NCI-H2107 treated with DMSO at 0.1 percent for 48 hours (cell line): ENCODE data around the gene FGGY.
"Not testable (repeated sequence)": the region's sequence is repeated elsewhere in the genome, so short reads cannot be mapped to it uniquely, and the experiment has no call there.

Source experiments
- DNase-seq: peaks from one replicate; lab custom pipeline; 2025; ENCODE audit not compliant: unreplicated experiment; lab: John Stamatoyannopoulos, UW

The FGGY gene

DNA sequence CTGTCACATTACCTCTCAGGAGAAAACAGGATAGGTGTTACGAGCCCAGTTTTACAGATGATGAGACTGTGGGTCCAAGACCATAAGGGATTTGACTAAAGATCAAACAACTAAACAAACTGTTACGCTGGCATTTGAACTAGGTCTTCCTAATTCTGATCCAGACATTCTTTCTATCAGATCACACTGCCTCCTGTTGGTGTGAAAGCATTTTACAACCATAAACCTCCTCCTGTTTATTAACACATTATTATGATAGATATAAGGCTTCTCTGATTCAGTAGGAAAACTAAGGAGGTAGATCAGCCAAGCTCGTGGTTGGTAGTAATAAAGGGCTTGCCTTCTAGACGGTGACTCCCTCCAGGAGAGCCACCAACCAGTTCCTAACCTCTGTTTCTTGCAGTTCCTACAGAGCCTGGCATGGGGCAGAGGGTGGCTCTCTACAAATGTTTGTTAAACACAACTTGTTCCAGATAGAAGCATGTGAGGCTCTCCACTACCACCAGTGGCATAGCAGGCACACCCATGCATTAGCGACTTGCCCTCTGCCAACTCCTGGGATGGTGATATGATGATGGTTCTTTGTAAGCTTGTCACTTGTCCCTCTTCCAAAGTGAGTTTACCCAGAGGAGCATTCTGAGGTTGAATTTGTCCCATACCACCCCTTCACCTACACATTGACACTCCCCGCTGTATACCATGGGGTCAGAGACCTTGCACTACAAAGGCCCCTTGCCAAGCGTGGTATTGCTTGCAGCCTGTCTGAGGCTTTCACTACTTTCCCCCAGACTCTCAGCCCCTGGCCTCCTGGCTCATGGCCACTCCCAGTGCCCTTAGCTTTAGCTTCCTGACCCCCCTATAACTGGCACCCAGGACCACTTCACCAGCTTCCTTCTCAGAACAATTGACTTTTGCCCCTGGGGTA is 421.4 kb downstream of the FGGY start:
- no peak for DNase-seq

- DNase-seq = no peak
Observed at GRCh38 chr1:59718989-59719360, 422.1 kb downstream of the FGGY start.

DNA sequence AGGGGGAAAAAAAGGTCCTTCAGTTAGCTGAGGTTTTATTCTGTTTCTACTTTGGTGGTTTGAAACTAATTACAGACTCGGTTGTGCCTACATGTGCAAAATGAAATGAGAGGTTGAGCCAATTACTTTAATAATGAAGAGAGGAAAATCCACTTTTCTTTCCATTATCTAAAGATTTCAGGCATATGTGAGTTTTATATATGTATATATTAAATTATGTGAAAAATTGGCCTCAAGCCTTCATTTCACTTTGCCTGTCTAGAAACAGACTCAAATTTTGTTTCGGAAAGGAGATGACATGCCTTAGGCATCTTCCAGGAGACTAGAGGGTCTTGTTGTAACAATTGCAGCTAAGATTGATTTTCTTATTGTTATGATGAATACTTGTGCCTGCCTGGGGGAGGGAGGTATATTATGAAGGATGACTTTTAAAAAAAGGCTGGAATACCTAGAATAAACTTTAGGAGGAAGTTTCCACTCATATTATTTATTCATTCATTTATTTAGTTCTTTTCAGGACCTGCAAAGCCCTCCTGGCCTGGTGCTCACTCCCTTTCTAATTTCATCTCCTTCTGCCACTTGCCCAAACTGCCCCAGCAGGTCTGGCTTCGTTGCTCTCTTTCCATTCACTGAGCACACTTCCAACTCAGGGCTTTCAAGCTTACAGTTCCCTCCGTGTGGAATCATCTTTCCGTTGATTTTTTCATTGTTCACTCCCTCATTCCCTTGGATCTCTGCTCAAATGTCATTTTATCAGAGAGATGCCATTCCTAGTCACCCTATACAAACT is 423.6 kb downstream of the FGGY start:
- DNase-seq = no peak

GRCh38 chr1:59730302-59730701 is 433.4 kb downstream of the FGGY start:
- no peak for DNase-seq

- DNase-seq = no peak
Observed at GRCh38 chr1:59730759-59731478, 434.0 kb downstream of the FGGY start.

- DNase-seq = no peak
Observed at GRCh38 chr1:59731591-59731990, 434.7 kb downstream of the FGGY start.

GRCh38 chr1:59732214-59732955 is 435.5 kb downstream of the FGGY start:
- DNase-seq = no peak

DNA sequence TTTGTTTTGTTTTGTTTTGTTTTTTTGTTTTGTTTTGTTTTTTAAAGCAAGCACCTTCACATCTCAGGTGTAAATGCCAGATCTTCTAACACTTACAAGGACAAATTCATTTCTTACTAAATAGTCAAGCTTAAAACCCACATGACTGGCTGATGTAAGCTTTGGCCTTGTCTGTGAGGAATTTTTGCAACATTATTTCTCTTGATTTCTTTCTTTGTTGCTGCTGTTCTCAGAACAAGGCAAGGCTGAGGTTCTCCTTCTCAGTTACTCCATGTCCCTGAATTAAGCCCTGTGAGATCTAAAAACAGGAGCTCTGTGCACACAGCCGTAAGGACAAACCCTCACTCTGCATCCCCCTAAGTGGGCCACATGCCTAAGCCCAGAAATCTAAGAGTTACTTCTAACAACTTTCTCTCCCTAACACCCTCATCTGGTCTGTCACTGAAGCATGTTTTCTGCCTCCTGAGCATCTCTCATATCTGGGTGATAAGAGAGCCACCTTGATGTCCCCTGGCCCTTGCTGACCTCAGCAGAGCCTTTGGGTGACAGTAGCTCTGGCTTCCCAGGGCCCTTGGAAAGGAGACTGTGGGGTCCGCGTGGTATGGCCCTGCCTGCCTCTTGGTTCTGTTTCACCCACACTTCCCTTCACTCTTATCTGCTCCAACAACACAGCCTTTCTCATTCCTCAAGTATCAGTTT is 436.7 kb downstream of the FGGY start:
- no peak for DNase-seq

DNA sequence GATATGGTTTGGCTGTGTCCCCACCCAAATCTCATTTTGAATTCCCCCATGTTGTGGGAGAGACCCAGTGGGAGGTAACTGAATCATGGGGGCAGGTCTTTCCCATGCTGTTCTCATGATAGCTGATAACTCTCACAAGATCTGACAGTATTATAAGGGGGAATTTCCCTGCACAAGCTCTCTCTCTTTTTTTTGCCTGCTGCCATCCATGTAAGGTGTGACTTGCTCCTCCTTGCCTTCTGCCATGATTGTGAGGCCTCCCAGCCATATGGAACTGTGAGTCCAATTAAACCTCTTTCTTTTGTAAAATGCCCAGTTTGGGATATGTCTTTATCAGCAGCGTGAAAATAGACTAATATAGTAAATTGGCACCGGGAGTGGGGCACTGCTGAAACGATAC is 439.0 kb downstream of the FGGY start:
- DNase-seq = not testable (repeated sequence)

DNA sequence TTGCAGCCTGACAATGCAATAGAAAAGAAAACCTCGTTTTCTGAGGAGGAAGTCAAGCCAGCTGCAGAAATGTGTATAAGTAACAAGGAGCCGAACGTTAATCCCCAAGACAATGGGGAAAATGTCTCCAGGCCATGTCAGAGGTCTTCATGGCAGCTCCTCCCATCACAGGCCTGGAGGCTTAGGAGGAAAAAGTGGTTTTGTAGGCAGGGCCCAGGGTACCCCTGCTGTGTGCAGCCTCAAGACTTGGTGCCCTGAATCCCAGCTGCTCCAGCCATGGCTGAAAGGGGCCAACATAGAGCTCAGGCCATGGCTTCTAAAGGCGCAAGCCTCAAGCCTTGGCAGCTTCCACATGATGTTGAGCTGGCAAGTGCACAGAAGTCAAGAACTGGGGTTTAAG is 439.9 kb downstream of the FGGY start:
- DNase-seq = no peak

GRCh38 chr1:59737638-59738037 is 440.7 kb downstream of the FGGY start:
- no peak for DNase-seq

DNA sequence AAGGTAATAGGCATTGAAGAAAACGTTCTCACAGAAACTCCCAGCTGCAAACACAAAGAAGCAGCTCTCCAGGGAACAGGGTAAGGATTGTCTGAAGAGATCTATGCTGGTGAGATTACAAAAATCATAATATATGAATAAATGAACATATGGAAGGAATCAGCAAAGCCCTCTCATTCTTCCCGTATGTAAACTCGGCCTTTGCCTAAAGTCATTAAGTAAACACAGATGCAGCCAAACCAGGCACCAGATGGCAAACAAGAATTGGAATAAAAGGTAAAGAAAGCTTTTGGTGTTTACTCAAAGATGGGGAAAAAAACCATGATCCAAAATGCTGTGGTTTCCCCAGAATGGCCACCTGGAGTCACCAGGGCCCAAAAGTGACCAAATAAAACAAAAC is 441.3 kb downstream of the FGGY start:
- peak; percentile 15 for DNase-seq

GRCh38 chr1:59738591-59739015 is 441.7 kb downstream of the FGGY start:
- no peak for DNase-seq

- no peak for DNase-seq
Observed at GRCh38 chr1:59739111-59739510, 442.2 kb downstream of the FGGY start.

- no peak for DNase-seq
Observed at GRCh38 chr1:59742526-59742925, 445.6 kb downstream of the FGGY start.

DNA sequence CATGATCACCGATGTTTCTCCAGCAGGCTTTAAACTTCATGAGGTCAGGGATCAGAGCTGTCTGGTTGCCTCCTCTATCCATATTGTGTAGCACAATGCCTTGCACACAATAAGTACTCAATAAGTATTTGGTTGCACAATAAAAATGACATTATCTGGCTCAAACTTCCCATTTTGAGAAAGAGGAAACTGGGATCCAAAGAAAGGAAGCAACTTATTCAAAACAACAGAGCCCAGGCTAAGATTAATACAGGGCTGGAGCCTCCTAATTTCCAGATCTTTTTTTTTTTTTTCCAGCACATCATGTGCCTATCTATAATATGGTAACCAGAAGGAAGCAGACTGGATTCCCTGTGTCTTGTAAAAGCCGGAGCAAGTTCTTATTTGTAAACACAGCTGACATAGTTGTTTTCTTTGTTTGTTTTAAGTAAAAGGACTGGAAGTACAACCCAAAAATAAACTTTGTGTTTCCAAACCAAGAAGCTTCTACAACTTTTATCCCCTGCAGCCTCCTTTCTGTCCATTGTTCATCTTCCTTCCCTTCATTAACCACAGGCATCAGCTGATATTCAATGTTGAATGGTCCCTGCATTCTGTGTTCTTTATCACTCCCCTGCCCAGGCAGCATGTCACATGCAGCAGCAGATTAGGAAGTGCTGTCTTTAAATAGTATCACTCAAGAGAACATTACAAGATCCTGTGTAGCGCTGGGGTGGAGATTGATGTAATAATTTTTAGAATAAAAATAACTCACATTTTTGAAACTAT is 446.6 kb downstream of the FGGY start:
- no peak for DNase-seq

DNA sequence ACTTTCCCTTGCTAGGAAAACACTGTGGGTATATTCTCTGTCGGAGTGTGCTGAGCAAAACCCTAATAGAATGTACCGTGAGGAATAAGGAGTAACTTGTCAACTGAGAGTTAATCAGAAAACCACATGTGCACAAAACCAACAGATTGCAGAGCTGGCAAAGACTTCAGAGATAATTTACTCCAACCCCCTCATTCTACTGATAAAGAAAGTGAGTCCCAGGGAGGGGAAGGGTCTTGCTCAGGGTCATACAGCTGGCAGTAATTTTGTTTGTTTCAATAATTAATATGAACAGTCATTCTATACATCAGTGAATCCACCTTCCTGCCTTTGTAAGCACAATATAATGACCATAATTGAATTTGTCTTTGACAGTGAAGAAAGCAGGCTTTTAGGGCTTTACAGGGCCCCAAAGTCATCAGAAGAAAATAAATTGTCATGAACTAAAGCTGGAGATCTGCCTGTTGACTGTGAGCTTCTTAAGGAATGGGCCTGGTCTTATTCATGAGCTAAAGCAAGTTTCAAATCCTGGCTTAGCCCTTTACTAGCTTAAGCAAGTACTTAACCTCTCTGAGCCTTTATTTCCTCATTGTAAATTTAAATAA is 450.6 kb downstream of the FGGY start:
- DNase-seq = no peak

GRCh38 chr1:59748123-59748522 is 451.2 kb downstream of the FGGY start:
- DNase-seq = no peak
